ENCODE results near the gene IMMP1L.

GRCh38 chr11:31442086-31442485 lies 67.3 kb downstream of the IMMP1L start:
- TF ChIP-seq, protein P1, sequence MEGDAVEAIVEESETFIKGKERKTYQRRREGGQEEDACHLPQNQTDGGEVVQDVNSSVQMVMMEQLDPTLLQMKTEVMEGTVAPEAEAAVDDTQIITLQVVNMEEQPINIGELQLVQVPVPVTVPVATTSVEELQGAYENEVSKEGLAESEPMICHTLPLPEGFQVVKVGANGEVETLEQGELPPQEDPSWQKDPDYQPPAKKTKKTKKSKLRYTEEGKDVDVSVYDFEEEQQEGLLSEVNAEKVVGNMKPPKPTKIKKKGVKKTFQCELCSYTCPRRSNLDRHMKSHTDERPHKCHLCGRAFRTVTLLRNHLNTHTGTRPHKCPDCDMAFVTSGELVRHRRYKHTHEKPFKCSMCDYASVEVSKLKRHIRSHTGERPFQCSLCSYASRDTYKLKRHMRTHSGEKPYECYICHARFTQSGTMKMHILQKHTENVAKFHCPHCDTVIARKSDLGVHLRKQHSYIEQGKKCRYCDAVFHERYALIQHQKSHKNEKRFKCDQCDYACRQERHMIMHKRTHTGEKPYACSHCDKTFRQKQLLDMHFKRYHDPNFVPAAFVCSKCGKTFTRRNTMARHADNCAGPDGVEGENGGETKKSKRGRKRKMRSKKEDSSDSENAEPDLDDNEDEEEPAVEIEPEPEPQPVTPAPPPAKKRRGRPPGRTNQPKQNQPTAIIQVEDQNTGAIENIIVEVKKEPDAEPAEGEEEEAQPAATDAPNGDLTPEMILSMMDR (IDR thresholded peaks at IDR 0.05), result no peak
- no peak for TF ChIP-seq POLR2A (IDR thresholded peaks at IDR 0.05)

Measured in heart left ventricle (tissue), 13 donors.